Panc1 (cell line): ENCODE data around the gene MARK4.

Experiments
- CTCF ChIP-seq: fragments of 450-650 bp; IDR thresholded peaks from 2 replicates; pipeline ENCODE4 v1.5.1; 2017; ENCODE audit warnings: mild to moderate bottlenecking
- POLR2AphosphoS5 ChIP-seq: IDR thresholded peaks from 2 replicates; pipeline ENCODE4 v1.6.1; 2012; ENCODE audit warnings: mild to moderate bottlenecking, low read depth, low read length, moderate library complexity
- REST ChIP-seq, 2 experiments: IDR thresholded peaks; 2 replicates each; pipeline ENCODE4 v1.6.1; 2011 to 2012; ENCODE audit warnings: low read depth in 2 of 2, control low read depth in 1 of 2, low read length in 1 of 2, mild to moderate bottlenecking in 1 of 2, moderate library complexity in 1 of 2; ENCODE audit not compliant: insufficient read depth in 1 of 2
- TCF7L2 ChIP-seq: IDR thresholded peaks from 2 replicates; pipeline ENCODE4 v1.6.1; 2011; ENCODE audit warnings: mild to moderate bottlenecking, low read depth, low read length, inconsistent platforms

DNA sequence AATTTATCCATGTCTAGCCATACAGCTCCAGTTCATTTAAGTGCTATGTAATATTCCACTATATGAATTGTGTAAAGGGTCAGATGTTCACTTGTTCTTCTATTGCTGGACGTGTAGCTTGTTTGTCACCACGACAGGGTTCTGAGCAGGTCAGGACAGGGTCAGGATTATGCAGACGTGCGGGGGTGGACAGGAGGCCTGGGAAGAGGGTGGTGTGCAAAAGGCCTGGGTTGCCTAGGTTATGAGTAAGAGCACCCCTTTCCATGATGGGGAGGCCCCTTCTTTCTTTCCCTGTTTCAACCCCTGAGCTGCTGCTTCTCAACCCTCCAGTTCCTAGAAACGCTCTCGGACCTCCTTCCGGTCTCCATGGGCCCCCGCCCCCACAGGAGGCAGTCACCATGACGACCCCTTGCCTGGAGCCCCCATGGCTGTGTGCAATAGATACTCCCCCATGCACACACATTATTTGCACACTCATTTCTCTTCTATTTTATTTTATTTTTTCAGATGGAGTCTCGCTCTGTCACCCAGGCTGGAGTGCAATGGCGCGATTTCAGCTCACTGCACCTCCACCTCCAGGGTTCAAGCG is 7.8 kb upstream of the MARK4 start:
- no peak for TF ChIP-seq CTCF
- TF ChIP-seq TCF7L2: no peak
- TF ChIP-seq REST (IDR thresholded peaks at IDR 0.05; ENCODE audit: insufficient read depth in 1 of 2, low read depth in 2 of 2, low read length in 1 of 2): no peak
- TF ChIP-seq POLR2AphosphoS5: no peak
